NCI-H2196 treated with DMSO at 0.1 percent for 48 hours (cell line): ENCODE results near the gene RSRC1.
"Not testable (repeated sequence)": the region's sequence is repeated elsewhere in the genome, so short reads cannot be mapped to it uniquely, and the experiment has no call there.

Experiments used
- DNase-seq: peaks from one replicate; lab custom pipeline; 2025; ENCODE audit not compliant: unreplicated experiment; lab: John Stamatoyannopoulos, UW

The RSRC1 gene

DNA sequence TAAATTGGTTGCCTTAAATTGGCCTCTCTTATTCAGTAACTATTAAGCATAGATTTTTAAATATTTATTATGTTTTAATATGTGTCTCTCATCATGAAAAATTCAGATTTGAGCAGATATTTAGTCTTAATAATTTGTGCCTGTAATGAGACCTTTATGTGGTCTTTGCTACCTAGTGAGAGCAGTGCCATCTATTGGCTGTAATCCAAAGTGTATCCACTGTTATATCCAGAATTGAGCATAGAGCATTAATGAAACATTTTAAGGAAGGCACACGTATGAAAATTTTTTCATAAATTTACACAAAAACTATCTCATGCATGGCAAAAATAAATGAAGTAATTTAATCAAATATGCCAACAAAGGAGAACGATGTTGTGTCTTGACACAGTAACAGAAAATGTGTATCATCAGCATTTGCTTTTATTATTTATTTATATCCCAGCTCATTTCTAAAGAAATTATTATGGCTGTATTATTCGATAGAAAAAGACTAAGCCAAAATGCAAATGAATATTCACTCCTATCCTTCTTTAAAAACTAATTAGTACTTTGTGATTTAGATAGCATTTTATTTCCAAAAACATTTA is 203.5 kb downstream of the RSRC1 start:
- peak; percentile 58 for DNase-seq

DNA sequence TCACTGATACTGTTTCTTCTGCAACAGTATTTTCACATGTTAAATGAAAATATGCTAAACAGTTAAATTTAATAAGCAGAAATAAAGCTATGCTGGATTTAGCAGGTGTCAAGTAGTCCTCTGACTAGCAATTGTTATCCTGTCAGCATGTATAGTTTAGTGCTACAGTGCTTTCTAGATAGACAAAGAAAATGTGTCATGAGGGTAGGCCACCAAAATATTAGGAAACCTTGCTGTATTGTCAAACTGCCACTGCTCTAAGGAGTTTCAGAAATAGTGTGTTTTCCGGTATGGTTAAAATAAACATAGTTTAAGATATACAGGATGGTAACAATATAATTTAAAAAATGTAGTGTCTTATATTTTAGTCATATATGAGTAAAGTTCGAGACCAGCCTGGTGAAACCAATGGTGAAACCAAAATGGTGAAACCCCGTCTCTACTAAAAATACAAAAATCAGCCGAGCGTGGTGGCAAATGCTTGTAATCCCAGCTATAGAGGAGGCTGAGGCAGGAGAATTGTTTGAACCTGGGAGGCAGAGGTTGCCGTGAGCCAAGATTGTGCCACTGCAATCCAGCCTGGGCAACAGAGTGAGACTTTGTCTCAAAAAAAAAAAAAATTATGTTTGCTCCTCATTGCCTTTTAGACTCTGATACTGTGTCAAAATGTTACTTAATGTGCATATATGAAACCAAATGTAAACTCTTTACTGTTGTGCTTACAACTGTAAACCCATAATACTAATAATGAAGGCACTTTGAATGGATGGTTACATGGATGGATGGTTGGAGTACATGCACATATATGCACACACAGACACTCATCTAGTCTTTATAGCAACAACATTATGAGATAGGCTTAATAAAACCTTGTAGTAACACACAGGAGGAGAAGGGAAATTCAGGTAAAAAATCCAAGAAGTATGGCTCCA is 204.8 kb downstream of the RSRC1 start:
- DNase-seq, result no peak

DNA sequence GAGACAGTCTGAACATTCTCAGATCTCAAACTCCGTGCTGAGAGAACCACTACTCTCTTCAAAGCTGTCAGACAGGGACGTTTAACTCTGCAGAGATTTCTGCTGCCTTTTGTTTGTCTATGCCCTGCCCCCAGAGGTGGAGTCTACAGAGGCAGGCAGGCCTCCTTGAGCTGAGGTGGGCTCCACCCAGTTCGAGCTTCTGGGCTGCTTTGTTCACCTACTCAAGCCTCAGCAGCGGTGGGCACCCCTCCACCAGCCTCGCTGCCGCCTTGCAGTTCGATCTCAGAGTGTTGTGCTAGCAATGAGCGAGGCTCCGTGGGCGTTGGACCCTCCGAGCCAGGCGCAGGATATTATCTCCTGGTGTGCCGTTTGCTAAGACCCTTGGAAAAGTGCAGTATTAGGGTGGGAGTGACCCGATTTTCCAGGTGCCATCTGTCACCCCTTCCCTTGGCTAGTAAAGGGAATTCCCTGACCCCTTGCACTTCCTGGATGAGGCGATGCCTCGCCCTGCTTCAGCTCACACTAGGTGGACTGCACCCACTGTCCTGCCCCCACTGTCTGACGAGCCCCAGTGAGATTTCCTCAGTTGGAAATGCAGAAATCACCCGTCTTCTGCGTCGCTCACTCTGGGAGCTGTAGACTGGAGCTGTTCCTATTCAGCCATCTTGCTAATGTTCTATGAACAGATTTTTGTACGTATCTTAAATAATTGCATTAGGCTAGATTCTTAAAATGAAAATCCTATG is 220.0 kb downstream of the RSRC1 start:
- not testable (repeated sequence) for DNase-seq

DNA sequence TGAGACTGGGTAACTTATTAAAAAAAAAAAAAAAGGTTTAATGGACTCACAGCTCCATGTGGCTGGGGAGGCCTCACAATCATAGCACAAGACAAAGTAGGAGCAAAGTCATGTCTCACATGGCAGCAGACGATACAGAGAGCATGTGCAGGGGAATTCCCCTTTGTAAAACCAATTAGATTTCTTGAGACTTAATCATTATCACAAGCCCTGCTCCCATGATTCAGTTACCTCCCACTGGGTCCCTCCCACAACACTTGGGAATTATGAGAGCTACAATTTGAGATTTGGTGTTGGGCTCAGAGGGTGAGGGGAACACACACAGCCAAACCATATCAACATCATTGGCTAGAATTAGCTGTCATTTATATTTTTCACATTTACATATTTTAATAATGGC is 221.0 kb downstream of the RSRC1 start:
- no peak for DNase-seq

DNA sequence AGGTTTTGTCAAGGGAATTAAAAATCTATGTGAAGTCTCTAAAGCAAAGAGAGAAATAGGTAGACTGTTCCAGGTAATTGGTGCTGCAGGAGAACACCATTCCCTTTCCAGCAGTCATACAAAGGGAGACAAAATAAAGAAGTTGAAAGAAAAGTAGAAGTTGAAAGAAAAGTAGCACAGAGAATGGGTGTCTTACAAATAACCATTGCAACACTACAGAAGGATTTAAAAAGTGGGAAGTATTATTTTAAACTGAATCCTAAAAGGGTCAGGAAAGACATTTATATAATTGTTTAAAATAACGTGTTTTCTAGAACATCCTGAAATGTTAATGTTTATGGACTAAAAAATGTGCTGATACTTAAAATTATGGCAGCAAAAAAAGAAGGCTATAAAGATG is 223.8 kb downstream of the RSRC1 start:
- DNase-seq, result no peak

DNA sequence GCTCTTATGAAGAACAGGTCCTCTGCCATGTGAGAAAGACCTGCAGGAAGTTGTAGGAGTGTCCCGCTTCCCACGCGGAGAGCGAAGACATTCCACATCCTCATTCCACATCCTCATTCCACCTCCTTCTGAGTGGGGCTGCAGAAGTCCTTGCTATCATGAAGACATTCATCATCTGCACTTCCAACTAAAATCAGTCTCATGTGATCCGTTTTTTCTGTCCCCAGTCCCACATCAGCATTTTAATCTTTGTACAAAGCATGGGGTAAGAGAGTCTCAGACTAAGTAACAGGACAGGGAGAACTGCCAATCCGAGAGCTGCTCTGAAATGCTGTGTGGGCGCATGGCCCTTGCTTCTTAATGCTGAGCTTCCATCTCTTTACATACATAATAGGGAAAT is 227.2 kb downstream of the RSRC1 start:
- DNase-seq, result no peak

DNA sequence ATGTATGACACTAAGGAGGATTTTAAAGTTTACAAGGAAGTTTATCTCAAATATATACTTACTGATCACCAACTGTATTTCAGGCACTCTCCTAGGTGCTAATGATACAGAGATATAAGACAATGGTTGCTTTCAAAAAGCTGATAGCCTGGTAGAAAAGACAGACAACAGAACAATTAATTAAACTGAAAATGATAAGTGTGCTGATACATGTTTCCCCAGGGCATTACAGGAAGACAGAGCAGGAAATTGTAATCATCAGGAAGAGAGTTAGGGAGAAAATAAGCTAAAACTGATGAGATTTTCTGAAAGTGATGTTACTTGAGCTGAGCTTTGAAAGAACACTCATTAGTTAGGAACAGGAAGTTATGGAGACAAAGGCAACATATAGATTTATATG is 229.7 kb downstream of the RSRC1 start:
- DNase-seq, result no peak

DNA sequence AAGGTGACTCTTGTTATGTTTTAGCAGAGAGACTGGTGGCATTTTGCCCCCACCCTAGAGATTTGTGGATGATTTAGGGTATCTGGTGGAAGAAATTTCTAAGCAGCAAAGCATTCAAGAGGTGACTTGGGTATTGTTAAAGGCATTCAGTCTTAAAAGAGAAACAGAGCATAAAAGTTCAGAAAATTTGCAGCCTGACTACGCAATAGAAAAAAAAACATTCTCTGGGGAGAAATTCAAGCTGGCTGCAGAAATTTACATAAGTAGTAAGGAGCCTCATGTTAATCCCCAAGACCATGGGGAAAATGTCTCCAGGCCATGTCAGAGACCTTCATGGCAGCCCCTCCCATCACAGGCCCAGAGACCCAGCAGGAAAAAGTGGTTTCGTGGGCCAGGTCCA is 231.1 kb downstream of the RSRC1 start:
- DNase-seq, result not testable (repeated sequence)

DNA sequence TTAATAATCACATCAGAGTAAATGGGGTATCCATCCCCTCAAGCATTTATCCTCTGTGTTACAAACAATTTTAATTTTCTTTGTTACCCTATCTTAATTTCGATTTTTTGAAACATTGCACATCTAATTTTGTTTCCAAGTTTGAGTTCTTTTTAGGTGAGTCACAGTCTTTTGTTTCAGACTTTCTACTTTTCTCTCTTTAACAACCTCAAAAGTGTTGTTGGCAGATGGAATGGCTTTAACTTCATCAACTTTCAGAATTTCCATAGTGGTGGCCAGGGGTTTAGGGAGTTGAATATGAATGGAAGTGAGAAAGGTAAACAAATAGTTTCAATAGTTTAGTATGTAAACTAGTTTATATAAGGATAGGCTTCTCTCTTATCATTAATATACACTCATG is 238.1 kb downstream of the RSRC1 start:
- DNase-seq, result no peak

DNA sequence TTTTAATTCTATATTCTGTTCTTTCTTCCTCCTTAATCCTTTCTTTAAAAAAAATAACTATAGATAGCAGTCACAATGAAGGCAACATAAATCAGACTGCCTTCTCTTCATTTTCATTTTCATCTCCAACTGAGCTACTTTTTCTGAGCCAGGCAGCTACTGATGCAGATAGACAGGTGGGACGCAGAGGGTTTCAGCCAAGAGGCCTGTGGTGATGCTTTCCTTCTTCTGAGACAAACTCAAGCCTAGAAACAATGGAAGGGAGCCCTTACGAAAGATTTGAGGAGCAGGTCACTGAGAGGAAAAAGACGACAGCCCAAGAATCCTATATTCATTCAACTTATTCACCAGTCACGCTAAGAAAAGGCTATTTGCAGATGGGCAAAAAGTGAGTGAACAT is 241.1 kb downstream of the RSRC1 start:
- DNase-seq, result no peak

DNA sequence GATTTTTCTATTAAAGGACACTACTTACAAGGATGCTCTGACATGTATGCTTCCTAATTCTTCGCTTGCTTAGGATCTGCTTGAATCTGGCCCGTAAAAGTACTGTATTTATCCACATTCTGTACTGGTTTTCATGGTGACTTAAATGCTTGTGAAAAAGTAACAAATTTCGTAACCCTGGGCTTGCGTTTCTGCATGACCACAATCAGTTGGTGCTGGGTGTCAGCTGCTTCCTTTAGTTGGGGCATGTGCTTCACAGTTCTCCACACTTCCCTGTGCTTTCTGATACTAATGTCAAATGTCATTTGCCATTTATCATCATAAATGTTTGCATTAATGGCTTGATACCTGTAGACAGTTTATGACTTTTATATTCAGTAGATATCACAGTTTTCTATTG is 242.7 kb downstream of the RSRC1 start:
- DNase-seq, result no peak

DNA sequence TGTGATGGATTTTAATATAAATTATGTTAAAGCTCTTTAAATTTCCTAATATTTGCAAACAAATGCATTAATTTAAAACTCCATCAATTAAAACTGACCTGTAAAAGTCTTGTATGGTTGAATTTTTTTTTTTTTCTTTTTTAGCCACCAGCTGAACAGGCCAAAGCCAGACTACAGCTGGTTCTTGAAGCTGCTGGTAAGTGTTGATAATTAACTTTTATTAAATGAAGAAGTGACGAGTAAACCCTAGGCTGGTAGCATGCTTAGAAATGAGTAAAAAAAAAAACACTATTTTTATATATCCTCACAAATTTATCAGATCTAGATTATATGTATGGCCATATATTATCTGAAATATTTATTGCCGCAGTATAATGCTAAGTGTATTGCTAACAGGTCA is 244.8 kb downstream of the RSRC1 start:
- DNase-seq, result no peak

DNA sequence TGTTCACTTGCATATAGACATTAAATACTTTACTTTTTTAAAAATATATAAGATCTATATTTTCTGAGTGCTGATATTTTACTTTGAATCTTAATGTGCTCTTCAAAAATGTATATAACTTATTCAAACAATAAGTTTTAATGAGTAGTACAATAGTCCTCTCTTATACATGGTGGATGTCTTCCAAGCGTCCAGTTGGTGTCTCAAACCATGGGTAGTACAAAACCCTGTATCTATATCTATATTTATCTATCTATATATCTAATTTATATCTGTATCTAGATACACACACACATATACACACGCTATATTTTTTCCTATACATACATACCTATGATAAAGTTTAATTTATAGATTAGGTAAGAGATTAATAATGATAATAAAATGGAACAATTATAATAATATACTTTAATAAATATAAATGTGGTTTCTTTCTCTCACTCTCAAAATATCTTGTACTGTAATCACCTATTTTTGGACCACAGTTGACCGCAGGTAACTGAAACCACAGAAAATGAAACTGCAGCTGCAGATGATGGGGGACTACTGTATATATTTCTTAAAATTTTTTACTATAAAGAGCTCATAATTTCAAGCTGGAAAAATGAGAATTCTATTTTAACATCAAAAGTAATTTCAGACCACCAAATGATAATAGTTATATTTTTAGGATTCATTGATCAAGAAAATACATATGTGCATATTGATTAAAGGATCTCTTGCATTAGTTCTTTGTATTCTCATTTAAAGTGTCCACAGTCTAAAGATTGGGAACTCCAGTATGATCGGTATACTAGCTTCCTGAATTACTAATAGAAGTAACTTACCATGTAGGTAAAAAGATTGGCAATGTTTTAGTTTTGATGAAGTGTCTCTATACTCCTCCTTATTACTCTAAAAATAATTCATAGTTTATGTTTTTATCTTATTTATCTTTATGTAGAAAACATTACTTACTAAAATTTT is 246.0 kb downstream of the RSRC1 start:
- DNase-seq, result no peak

DNA sequence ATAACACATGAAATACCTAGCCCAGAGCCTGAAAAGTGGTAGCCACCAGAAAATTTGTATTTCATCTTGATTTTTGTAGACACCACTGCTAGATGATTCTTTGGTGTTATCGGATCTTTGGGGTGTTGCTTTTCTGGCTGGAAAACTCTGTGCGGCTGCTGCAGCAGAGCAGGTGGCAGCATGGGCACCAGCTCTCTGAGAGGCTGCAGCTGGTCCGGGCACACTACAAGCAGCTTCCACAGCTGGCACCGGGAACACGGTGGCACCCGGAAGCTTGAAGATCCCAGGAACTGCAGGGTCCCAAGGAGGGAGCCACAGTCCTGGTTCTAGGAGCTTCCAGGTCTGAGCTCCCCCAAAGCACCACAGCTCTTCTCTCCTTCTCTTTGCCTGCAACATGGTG is 249.4 kb downstream of the RSRC1 start:
- no peak for DNase-seq

DNA sequence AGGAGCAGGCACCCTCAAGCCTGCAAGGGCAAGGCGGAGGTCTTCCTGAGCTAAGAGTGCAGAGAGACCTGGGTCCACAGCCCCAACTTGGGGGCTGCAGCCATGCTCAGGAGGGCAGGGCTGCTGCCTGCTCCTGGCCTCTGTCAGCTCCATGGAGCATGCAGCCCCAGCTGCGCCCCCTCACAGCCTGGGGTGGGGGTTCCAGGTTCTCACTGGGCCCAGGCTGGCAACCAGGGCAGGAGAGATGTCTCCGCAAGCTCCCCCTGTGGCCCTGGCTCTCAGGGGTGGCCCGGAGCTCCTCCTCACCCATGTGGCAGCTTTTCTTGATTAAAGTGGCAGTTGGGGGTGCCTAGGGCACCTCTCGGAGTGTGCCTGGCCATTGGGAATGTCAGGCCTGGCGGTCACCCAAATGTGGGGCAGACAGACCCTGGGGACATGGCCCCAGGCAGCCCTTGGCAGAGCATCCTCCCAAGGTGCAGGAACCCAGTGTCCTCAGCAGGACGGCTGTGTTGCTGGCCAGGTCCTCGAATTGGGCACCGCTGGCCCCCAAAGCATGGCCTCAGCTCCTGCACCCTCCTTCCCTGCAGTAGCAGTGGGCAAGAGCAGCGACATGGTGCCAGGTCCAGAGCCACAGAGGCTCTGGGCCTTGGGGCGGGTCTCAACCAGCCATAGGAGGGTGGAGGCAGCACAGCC is 251.0 kb downstream of the RSRC1 start:
- no peak for DNase-seq

DNA sequence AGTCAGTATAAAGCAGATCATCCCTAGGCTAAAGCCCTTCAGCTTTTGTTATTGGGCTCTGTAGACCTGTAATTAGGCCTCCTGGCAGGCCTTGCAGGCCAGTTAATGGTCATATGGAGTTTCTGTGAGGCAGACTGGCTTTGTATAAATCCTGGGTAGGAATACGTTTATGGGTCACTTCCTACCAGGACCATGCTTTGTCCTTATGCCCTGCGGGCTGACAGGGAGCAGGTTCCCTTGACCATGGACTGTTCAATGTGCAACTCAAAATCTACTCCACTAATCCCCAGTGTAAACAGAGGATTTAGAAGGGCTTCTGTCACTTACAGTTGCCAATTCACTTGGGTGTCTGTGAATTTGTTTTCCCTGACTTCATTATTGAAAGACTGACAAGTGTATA is 258.4 kb downstream of the RSRC1 start:
- DNase-seq, result no peak

DNA sequence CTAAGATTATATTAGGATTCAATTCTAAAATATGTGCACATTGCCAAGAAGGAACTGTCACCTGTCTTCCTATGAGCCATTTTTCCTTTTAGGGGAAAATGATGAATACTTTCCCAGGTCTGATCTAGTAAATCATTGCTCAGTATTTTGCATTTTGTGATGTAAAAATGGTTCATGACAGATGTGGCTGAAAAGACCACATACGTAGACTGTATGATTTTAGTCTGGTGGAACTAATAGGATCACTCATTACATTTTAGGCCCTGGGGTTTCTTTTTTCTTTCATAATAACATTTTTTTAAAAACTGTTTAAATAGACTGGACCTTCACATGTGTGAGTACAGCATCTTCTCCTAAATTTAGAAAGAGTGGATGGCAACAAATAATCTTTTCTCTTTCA is 259.4 kb downstream of the RSRC1 start:
- DNase-seq, result no peak

DNA sequence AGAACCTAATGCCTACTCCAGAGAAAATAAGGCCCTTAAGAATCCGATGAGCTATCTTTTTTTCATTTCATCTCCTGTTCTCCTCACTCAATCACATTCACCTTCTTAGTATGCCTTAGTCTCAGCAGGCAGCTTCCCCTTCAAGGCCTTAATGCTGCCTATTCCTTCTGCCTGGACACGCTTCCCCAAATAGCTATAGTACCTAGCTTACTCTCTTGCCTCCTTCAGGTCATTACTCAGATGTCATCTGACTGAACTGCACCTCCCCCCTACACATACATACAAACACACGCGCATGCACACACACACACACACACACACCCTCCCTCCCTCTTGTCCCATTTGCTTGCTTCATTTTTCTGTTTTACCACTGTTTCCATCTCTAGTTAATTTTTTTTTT is 269.6 kb downstream of the RSRC1 start:
- no peak for DNase-seq

DNA sequence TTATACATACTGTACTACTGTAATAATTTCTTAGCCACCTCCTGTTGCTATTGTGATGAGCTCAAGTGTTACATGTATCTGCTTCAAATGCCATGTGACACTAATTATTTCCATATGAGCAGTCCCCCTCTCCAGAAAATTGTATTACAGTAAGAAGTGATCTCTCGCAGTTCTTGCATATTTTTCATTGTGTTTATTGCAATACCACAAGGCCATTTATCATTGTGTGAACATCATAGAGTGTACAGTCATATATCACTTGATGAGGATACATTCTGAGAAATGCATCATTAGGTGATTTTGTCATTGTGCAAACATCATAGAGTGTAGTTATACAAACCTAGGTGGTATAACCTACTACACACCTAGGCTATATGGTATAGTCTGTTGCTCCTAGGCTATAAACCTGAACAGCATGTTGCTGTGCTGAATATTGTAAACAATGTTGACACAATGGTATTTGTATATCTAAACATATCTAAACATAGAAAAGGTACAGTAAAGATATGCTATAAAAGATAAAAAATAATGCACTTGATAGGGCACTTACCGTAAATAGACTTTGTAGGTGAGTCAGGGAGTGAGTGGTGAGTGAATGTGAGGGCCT is 271.5 kb downstream of the RSRC1 start:
- no peak for DNase-seq

DNA sequence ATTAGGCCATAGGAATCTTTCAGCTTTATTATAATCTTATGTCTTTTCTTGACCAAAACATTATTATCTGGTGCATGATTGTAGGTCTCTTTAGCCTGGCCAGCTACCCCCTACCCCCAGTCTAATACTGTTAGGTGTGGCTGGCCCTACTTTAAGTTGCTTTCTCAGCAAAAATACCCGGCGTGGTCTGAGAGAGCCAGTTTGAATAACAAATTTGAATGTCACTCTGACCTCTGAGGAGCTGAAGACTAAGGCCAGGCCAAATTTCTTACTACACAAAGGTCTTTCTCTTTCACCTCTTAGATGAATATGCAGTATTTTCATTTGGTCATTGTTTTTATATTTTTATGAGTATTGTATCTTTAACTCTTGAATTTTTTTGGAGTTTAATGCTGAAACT is 272.6 kb downstream of the RSRC1 start:
- no peak for DNase-seq
